ENCODE results near the gene VWA5B1.

VWA5B1 gene

GRCh38 chr1:20398744-20399143 is 108.1 kb downstream of the VWA5B1 start:
- no peak for DNase-seq

GRCh38 chr1:20399196-20399595 is 108.5 kb downstream of the VWA5B1 start:
- DNase-seq, result no peak

DNA sequence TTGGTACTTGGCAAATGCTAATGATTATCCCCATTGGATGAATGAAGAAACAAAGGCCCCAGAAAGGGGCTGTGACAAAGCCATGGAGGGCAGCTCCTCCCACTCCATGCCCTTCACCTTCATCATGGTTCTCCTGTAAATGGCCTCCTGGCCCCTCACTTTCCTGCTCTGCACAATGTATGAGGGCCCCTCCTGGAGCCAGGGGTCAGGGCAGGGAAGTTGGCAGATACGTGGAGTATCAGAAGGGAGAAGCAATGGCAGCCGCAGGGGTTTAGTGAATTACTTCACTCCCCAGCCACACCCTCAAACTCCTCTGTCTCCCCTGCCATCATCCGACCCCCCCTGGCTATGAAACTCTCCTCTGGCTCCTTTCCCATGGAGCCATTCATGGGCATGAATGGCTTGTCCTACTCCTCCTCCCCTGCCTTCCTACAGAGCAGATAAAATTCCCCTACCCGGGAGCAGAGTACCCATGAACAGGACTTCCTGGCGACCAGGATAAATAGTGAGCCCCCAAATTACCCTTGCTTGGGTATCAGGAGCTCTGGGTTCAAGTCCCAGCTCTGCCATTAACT is 109.0 kb downstream of the VWA5B1 start:
- DNase-seq, result no peak

- DNase-seq, result no peak
Observed at GRCh38 chr1:20400341-20401177, 109.9 kb downstream of the VWA5B1 start.

DNA sequence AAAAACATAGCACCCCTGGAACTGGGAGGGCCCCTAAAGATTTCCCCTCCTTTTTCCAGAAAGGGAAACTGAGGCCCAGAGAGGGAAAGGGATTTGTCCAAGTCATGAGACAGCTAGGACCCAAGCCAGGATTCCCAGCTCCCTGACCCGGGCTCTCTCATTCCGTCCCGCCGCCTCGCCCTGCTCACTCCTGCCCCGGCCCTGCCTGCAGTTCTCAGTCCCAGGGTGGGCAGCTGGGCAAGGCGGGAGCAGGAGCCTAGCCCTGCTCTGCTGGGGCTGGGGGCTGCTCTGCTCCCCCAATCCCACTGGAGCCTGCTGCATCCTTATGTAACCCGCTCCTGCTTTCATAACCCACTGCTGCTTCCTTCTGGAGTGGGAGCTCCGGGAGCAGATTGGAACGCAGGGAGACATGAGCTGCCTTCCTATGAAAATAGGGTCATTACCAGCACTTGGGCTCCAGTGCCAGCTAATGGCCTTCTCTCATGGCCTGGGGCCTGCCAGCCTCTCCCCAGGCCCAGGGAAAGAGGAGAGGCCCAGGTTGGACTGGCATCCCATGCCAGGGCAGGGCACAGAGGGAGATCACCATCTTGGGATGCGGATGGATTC is 110.8 kb downstream of the VWA5B1 start:
- no peak for DNase-seq

GRCh38 chr1:20402585-20403422 is 112.1 kb downstream of the VWA5B1 start:
- DNase-seq, result no peak

GRCh38 chr1:20403423-20404145 is 112.9 kb downstream of the VWA5B1 start:
- DNase-seq, result no peak

- DNase-seq, result no peak
Observed at GRCh38 chr1:20404466-20404865, 113.8 kb downstream of the VWA5B1 start.

All from activated CD4-positive, alpha-beta T cell treated with anti-CD3 and anti-CD28 coated beads, Interleukin-2, amount 50 U/mL, for 16 hours (primary cell).